ENCODE data around the gene WDR5. TPM values are rescaled to one million over a fixed set of nuclear protein-coding genes. Genes with fewer than 3 reads are reported as not detected.

Gene WDR5
- total RNA-seq, 1 donor = 22.0 TPM

- no peak overlapping the region for H3K4me3 ChIP-seq (ENCODE audit: low read depth, low read length)
- no peak for DNase-seq (ENCODE audit: low read depth)
- no peak for TF ChIP-seq CTCF (IDR thresholded peaks at IDR 0.05; ENCODE audit: insufficient read depth, low read depth, low read length)
Observed at GRCh38 chr9:134158753-134159392, 23.0 kb downstream of the WDR5 start.

- DNase-seq (ENCODE audit: low read depth) = no peak
- no peak overlapping the region for H3K4me3 ChIP-seq (ENCODE audit: low read depth, low read length)
- TF ChIP-seq CTCF (IDR thresholded peaks at IDR 0.05; ENCODE audit: insufficient read depth, low read depth, low read length) = no peak
Observed at GRCh38 chr9:134159566-134160245, 23.8 kb downstream of the WDR5 start.

GRCh38 chr9:134161647-134162046 lies 25.8 kb downstream of the WDR5 start:
- DNase-seq (ENCODE audit: low read depth) = no peak
- TF ChIP-seq CTCF (IDR thresholded peaks at IDR 0.05; ENCODE audit: insufficient read depth, low read depth, low read length) = no peak
- H3K4me3 ChIP-seq (ENCODE audit: low read depth, low read length) = no peak overlapping the region

- no peak overlapping the region for H3K4me3 ChIP-seq (ENCODE audit: low read depth, low read length)
- no peak for TF ChIP-seq CTCF (IDR thresholded peaks at IDR 0.05; ENCODE audit: insufficient read depth, low read depth, low read length)
- no peak for DNase-seq (ENCODE audit: low read depth)
Observed at GRCh38 chr9:134162212-134162775, 26.4 kb downstream of the WDR5 start.

- TF ChIP-seq CTCF (IDR thresholded peaks at IDR 0.05; ENCODE audit: insufficient read depth, low read depth, low read length) = no peak
- H3K4me3 ChIP-seq (ENCODE audit: low read depth, low read length) = no peak overlapping the region
- no peak for DNase-seq (ENCODE audit: low read depth)
Observed at GRCh38 chr9:134162926-134163370, 27.1 kb downstream of the WDR5 start.

- H3K4me3 ChIP-seq (ENCODE audit: low read depth, low read length) = no peak overlapping the region
- TF ChIP-seq CTCF (IDR thresholded peaks at IDR 0.05; ENCODE audit: insufficient read depth, low read depth, low read length) = peak; percentile 50
- DNase-seq (ENCODE audit: low read depth) = peak; percentile 48
Observed at GRCh38 chr9:134163371-134164196, 27.7 kb downstream of the WDR5 start.

Data from fibroblast of villous mesenchyme (primary cell).